DMS153 (cell line): ENCODE results near the gene REG3A.
A peak's percentile ranks its signal among the peaks of the same experiment; 100 is the strongest.

Experiments
- DNase-seq: peaks from one replicate; lab custom pipeline; 2025; lab: John Stamatoyannopoulos, UW

REG3A gene

GRCh38 chr2:79159653-79160052 is at the start of gene REG3A:
TSS of gene REG3A (minus strand) at chr2:79159753. CDS start at chr2:79159405, 348 bp downstream.
- no peak for DNase-seq

DNA sequence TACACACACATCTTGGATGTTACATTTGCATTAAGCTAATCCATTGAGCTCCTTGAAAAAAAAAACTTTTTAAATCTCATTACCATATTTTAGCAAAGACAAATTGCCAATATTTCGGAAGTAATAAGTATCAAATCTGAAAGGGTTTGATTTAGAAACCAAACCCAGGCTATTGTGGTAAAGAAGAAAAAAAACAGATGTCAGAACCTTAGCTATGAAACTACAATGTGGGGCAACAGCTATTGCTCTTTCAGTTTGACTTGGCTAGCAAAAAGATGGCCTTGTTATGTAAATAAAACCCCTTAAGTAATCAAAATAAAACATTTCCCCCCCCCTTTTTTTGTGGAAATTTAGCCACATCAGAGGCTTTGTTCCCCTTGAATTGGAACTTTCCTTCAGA is 41.2 kb upstream of the REG3A start:
- no peak for DNase-seq

DNA sequence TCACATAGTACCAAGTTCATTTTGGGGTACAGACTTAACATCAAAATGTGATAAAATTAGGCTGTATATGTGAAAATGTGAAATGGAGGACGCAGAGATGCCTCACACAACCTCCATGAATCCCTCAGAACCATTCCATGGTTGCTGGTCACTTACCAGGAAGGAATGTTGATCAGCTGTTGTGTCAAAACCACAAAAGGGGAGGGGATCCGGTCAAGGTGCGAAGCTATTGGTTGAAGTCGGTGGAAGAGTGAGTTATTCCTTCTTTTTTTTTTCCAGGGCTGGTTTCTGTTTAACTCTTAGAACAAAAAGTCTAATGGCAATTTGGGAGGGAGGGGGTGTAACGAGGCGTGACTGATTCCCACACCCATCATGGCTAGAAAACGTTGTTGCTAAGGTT is 32.3 kb upstream of the REG3A start:
- no peak for DNase-seq

GRCh38 chr2:79191081-79191480 is 31.5 kb upstream of the REG3A start:
- no peak for DNase-seq

- no peak for DNase-seq
Measured at GRCh38 chr2:79189465-79189864, 29.9 kb upstream of the REG3A start.

GRCh38 chr2:79181617-79182016 is 22.1 kb upstream of the REG3A start:
- no peak for DNase-seq

DNA sequence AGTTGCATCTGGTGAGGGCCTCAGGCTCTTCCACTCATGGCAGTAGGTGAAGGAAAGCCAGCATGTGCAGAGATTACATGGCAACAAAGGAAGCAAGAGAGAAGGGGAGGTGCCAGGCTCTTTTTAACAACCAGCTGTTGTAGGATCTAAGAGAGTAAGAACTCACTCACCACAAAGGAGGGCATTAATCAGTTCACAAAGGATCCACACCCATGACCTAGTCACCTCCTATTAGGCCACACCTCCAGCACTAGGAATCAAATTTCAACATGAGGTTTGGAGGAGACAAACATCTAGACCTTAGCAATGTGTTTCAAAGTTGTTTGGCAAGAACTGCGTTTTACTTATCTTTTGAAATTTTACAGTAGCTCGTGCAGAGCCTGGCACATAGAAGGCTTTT is 20.5 kb upstream of the REG3A start:
- no peak for DNase-seq

- no peak for DNase-seq
Measured at GRCh38 chr2:79179036-79179435, 19.5 kb upstream of the REG3A start.

- DNase-seq, result no peak
Measured at GRCh38 chr2:79178076-79178674, 18.6 kb upstream of the REG3A start.

- no peak for DNase-seq
Measured at GRCh38 chr2:79171348-79171958, 11.9 kb upstream of the REG3A start.

- DNase-seq, result no peak
Measured at GRCh38 chr2:79162801-79163200, 3.2 kb upstream of the REG3A start.

DNA sequence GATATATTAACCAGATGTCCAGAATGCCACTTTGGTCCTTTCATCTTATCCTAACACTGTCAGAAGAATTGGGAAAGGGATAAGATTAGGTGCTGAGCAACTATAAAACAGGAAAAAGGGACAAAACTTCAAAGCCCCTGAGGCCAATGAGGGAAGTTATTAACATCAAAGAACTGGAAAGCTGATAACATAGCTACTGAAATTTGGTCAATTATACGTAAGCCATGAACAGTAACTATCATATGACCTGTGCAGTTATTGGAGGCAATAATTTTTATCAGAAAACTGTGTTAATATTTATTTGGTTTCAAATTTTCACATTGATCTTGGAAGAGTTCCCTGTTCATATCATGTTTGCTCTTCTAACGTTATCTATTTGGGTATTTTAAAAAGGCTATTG is 2.6 kb upstream of the REG3A start:
- no peak for DNase-seq

- no peak for DNase-seq
Measured at GRCh38 chr2:79159030-79159429, 523 bp downstream of the REG3A start.

- no peak for DNase-seq
Measured at GRCh38 chr2:79155826-79156476, 3.6 kb downstream of the REG3A start.

DNA sequence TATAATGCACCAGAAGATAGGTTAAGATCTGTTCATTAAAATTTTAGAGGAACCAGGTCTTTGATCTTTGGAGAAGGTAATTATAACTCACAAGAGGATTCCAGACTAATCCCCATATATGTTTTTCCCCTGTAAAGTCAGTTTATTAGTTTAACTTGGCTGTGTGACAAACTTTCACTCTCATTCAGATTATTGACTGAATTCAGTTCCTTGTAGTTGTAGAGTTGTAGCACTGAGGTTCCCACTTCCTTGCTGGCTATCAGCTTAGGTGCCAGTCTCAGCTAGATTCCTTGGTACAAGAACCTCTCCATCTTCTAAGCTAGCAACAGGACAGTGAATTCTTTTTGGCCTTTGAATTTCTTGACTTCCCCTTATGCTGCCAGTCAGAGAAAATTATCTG is 20.1 kb downstream of the REG3A start:
- peak; percentile 2 for DNase-seq

DNA sequence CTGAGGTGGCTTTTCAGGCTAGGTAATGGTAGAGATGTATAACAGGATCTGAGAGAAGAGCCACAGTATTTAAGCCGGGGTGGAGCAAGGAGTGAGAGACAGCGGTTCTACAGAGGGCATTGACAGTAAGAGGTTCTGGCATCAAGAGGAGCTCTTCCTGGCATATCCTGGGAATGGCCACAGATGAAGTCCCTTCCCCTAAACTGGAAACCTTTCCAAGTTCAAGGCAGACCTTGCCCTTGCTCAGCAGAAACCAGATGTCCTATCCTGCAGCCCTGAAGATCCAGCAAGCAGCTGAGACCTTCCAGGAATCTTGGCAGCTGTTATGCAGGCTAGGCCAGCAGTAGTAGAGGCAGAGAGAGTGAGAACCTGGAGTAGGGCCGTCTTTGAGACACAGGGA is 21.2 kb downstream of the REG3A start:
- no peak for DNase-seq

DNA sequence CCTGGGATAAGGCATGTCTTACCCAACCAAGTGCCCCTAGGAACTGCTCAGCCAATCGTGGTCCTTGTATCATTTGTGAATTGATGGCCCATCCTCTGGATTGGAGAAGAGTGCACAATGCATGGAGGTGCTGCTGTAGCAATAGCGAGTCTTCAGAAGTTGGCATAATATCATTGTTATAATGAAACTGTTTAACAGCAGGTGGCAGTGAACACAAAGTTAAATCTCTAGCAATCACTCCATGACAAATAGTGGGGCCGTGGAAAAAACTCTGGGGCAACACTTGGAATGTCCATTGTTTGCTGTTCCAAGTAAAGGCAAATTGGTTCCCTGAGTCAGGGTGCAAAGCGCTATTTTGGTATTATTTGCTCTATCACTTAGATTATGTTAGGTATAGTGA is 27.9 kb downstream of the REG3A start:
- no peak for DNase-seq

DNA sequence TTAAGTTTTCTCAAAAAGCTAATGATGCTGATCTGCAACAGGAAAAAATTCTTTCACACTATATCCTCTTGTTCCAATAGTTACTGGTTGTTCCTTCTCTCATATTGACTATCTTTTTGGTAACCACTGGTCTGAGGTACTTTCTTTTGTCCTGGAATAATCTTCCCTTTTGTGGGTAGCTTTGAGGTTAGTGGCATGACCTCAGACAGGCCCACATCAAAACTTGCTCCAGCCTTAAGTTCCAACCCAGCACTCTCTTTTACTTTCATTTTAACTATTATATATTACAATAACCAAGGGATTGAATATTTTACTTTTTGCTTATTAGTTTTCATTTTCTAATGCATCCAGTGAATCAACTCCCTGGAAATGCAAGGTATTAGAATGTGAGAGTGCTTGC is 29.7 kb downstream of the REG3A start:
- DNase-seq, result no peak

GRCh38 chr2:79129260-79129659 is 30.3 kb downstream of the REG3A start:
- no peak for DNase-seq

DNA sequence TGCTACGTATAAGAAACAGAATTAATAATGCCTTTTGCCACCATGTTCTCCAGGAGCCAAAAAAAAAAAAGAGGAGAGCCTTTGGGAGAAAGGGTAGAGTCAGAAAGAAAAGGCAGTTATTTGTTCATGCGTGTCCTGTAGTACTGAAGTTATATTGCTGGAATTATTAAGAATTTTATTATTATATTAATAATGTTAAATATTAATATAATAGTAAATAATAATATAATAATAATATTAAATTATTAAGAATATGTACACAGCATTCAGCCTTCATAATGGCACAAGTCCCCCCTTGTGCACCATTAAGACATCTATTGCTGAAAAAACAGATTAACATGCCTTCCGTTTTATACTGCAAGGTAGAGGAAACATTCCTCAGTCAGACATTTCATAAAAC is 31.1 kb downstream of the REG3A start:
- no peak for DNase-seq

DNA sequence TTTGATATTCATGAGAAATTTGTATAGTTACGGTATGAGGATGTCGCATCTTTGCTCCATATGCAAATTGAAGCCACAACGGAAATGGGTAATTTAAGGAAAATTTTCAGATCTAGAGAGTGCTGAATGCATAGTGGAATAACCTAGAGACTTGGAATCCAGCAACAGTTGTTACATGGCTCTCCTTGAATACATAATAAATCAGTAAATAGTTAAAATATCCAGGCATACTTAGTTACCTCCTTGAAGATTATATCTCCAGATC is 33.9 kb downstream of the REG3A start:
- DNase-seq, result no peak

GRCh38 chr2:79124907-79125720 is 34.4 kb downstream of the REG3A start:
- DNase-seq, result no peak

DNA sequence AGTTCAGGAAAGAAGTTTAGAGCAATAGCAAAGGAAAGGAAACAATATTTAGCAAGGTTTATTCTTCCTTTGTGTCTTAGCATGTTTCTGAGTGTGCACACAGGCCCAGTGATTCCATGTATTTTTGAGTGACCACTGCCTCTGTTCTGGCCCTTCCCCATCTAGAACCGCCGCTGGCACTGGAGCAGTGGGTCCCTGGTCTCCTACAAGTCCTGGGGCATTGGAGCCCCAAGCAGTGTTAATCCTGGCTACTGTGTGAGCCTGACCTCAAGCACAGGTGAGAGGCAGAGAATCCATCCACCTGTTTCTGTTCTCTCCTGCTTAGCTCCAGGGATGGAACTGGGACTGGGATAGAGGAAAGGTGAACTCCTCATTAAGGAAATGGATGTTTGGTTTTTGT is 36.9 kb downstream of the REG3A start:
- DNase-seq, result no peak
